Measurements from ENCODE around the gene CMKLR1.

DNA sequence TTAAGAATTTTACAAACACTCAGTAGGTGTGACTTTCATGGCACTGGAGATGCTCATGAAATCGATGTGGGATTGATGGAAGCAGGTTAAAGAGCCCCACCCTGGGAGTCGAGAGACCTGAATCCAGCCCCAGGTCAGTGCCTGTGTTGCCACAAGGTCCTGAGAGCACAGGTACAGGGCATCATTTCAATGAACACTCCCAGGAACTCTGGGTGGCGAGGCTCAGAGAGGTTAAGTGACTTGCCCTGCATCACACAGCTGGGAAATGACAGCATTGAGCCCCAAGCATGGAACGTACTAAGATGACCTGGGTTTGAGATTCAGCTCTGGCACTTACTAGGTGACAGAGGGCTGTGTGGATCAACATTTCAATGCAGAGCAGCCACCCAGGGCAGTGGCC lies 98.2 kb downstream of the CMKLR1 start:
- TF ChIP-seq, protein P1, sequence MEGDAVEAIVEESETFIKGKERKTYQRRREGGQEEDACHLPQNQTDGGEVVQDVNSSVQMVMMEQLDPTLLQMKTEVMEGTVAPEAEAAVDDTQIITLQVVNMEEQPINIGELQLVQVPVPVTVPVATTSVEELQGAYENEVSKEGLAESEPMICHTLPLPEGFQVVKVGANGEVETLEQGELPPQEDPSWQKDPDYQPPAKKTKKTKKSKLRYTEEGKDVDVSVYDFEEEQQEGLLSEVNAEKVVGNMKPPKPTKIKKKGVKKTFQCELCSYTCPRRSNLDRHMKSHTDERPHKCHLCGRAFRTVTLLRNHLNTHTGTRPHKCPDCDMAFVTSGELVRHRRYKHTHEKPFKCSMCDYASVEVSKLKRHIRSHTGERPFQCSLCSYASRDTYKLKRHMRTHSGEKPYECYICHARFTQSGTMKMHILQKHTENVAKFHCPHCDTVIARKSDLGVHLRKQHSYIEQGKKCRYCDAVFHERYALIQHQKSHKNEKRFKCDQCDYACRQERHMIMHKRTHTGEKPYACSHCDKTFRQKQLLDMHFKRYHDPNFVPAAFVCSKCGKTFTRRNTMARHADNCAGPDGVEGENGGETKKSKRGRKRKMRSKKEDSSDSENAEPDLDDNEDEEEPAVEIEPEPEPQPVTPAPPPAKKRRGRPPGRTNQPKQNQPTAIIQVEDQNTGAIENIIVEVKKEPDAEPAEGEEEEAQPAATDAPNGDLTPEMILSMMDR (IDR thresholded peaks at IDR 0.05): no peak
- TF ChIP-seq POLR2A (IDR thresholded peaks at IDR 0.05): no peak

Data from esophagus squamous epithelium (tissue), 4 donors.